ENCODE data around the gene OSBPL6.
A peak's percentile ranks its signal among the peaks of the same experiment; 100 is the strongest.
"Not testable (repeated sequence)": the region's sequence is repeated elsewhere in the genome, so short reads cannot be mapped to it uniquely, and the experiment has no call there.

OSBPL6 gene

DNA sequence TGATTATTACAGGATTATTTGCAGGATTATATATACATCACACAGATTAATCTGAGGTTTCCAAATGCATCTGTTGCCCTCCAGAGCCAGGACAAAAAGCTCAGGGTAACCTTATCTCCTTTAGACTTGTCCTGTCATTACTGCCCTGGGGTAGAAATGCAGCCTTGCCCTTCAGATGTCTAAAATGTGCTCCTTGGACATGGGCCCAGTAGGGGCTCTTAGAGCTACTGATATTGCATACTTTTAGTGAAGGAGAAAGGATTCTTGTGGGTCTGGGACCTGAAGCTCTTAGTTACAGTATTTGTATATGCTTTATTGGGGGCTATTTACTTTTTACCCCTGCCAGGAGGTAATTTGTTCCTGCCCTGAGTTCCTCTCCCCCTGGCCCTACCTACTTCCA is 200.5 kb downstream of the OSBPL6 start:
- no peak for DNase-seq (ENCODE audit: low read depth in 1 of 2, low spot score in 1 of 2)

GRCh38 chr2:178395295-178395694 is 201.0 kb downstream of the OSBPL6 start:
- no peak for DNase-seq (ENCODE audit: low read depth in 1 of 2, low spot score in 1 of 2)

GRCh38 chr2:178395941-178396570 is 201.7 kb downstream of the OSBPL6 start:
- DNase-seq (ENCODE audit: low read depth in 1 of 2, low spot score in 1 of 2): no peak

GRCh38 chr2:178397002-178397605 is 202.8 kb downstream of the OSBPL6 start:
- no peak for DNase-seq (ENCODE audit: low read depth in 1 of 2, low spot score in 1 of 2)

GRCh38 chr2:178401994-178402437 is 207.7 kb downstream of the OSBPL6 start:
- DNase-seq (ENCODE audit: low read depth in 1 of 2, low spot score in 1 of 2): no peak

DNA sequence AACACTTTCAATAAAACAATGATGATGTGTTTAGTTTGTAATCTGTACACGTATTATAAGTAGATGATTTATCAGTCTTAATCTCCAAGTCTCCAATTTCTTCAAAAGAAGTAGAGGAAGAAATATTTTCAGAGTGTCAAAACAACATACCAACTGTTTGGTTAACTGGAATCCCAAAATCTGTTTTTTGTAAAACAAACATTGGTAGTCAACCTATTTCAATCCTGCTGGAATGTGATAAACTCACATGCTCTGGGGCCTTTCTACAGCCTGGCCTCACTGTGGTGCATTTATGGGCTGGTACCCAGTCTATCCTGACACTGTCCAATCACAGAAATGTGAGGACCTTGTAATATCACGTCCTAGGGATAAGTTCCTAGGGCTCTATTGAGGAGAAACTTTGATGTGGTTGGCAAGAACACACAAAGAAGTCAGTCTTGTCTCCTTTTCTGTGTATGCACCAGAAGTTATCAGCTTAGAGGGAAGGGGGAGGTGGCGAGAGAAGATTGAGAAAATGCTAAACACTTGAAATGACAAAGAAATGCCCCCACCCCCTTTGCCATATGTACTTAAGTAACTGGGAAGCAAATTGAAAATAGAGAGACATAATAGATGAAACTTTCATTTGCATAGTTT is 209.5 kb downstream of the OSBPL6 start:
- no peak for DNase-seq (ENCODE audit: low read depth in 1 of 2, low spot score in 1 of 2)

GRCh38 chr2:178404368-178404767 is 210.1 kb downstream of the OSBPL6 start:
- DNase-seq (ENCODE audit: low read depth in 1 of 2, low spot score in 1 of 2): no peak

DNA sequence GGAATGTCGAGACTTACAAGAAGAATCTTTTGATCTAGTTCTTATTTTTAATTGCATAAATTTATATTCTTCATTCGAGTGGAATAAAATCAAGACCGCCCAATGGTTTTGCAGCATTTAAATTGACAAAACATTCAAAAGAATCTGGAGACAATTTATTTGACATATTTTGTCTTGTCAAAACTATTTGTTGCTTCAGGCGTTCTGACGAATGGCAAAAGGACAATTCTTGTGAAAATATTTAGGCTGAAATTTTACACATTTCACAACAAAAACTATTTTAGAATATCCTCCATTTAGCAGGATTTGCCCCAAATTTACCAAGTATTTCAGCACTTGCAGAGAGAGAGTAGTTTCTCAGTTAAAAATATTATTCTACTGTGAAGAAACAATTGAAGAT is 214.9 kb downstream of the OSBPL6 start:
- DNase-seq (ENCODE audit: low read depth in 1 of 2, low spot score in 1 of 2): no peak

GRCh38 chr2:178412047-178412446 is 217.7 kb downstream of the OSBPL6 start:
- no peak for DNase-seq (ENCODE audit: low read depth in 1 of 2, low spot score in 1 of 2)

- not testable (repeated sequence) for DNase-seq (ENCODE audit: low read depth in 1 of 2, low spot score in 1 of 2)
These were observed 218.1 kb downstream of the OSBPL6 start for GRCh38 chr2:178412453-178412852.

GRCh38 chr2:178413472-178414265 is 219.4 kb downstream of the OSBPL6 start:
- DNase-seq (ENCODE audit: low read depth in 1 of 2, low spot score in 1 of 2): peak; percentile 50 to 58

- DNase-seq (ENCODE audit: low read depth in 1 of 2, low spot score in 1 of 2): peak; percentile 40 to 51
These were observed 220.2 kb downstream of the OSBPL6 start for GRCh38 chr2:178414266-178415247.

GRCh38 chr2:178415979-178416378 is 221.7 kb downstream of the OSBPL6 start:
- DNase-seq (ENCODE audit: low read depth in 1 of 2, low spot score in 1 of 2): no peak

DNA sequence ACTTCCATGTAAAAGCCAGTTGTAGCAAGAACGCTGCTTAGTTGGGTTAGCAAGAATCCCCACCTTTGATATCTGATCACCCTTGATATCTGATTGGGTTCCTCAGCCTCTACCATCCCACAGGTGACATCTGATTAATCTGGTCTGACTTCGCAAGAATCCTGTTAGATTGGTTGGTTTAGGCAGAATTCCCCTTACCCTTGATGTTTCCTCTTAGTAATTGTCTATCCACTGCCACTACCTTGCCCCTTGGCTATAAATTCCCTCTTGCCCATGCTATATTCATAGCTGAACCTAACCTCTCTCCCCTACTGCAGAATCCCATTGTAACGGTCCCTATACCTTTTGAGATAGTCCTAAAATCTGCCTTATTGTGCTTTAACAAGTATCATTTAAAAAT is 223.6 kb downstream of the OSBPL6 start:
- DNase-seq (ENCODE audit: low read depth in 1 of 2, low spot score in 1 of 2): no peak

DNA sequence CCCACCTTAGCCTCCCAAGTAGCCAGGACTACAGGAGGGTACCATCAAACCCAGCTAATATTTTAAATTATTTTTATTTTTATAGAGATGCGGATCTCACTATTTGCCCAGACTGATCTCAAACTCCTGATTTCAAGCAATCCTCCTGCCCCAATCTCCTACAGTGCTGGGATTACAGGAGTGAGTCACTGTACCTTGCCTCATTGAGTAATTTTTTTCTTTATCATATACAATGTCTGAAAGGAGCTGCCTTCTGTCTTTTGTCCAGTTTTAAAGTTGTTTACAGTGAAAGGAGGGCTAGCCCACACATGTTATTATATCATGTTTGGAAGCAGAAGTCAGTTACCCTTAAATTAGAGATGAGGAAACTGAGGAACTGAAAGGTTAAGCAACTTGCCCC is 224.1 kb downstream of the OSBPL6 start:
- no peak for DNase-seq (ENCODE audit: low read depth in 1 of 2, low spot score in 1 of 2)

GRCh38 chr2:178419123-178419522 is 224.8 kb downstream of the OSBPL6 start:
- no peak for DNase-seq (ENCODE audit: low read depth in 1 of 2, low spot score in 1 of 2)

DNA sequence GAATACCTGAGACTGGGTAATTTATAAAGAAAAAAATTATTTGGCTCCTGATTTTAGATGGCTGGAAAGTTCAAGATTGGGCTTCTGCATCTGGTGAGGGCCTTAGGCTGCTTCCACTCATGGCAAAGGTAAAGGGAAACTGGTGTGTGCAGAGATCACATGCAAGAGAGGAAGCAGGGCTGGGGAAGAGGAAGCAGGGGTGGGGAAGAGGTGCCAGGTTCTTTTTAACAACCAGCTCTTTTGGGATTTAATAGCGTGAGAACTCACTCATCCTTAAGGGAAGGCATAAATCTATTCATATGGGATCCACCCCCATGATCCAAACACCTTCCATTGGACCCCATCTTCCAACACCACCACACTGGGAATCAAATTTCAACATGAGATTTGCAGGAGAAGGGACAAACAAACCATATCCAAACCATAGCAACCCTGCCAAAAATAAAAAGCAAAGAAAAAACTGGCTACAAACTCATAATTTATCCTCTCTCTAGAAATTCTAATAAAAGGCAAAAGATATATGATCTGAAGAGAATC is 226.2 kb downstream of the OSBPL6 start:
- DNase-seq (ENCODE audit: low read depth in 1 of 2, low spot score in 1 of 2): no peak

GRCh38 chr2:178422097-178422496 is 227.8 kb downstream of the OSBPL6 start:
- DNase-seq (ENCODE audit: low read depth in 1 of 2, low spot score in 1 of 2): no peak

DNA sequence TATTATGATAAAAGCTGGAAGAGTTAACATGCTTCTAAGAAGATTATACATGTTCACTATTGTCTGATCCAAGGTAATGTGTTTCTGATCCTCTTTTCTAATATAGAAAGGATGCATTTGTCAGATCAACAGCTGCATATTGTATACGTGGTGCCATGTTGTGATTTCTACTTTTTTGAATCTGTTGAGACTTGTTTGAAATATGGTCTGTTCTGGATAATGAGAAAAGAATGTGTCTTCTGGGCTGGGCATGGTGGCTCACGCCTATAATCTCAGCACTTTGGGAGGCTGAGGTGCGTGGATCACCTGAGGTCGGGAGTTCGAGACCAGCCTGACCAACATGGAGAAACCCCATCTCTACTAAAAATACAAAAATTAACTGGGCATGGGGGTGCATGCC is 229.4 kb downstream of the OSBPL6 start:
- DNase-seq (ENCODE audit: low read depth in 1 of 2, low spot score in 1 of 2): not testable (repeated sequence)

GRCh38 chr2:178425255-178425827 is 231.0 kb downstream of the OSBPL6 start:
- no peak for DNase-seq (ENCODE audit: low read depth in 1 of 2, low spot score in 1 of 2)
